Panc1 (cell line): ENCODE measurements around the gene DNAJA4.

ENCODE experiments used
- POLR2AphosphoS5 ChIP-seq: IDR thresholded peaks from 2 replicates; pipeline ENCODE4 v1.6.1; 2012; ENCODE audit warnings: mild to moderate bottlenecking, low read depth, low read length, moderate library complexity
- TCF7L2 ChIP-seq: IDR thresholded peaks from 2 replicates; pipeline ENCODE4 v1.6.1; 2011; ENCODE audit warnings: mild to moderate bottlenecking, low read depth, low read length, inconsistent platforms

DNA sequence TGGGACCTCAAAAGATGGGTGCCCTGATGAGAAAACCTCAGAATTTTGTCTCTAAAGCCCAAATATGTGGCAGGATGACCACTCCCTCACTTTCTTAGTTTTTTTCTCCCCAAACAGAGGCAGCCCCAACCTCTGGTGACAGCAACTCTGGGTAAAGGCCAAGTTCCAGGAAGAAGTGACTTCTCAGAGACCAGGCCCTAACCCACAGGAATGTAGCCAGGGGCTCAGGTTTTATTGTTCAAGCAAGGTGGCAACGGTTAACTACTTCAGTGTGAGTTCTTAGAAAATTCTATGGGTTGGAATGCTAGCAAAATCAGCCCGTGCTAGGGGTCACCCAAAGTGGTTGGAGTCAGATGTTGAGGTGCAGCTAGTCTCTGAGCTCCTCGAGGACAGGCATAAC is 5.1 kb upstream of the DNAJA4 start:
- no peak for TF ChIP-seq POLR2AphosphoS5
- no peak for TF ChIP-seq TCF7L2
